ENCODE measurements around the gene FLNA. TPM values are rescaled to one million over a fixed set of nuclear protein-coding genes. Genes with fewer than 3 reads are reported as not detected.

The FLNA gene
- total and polyA plus RNA-seq, 9 of the 15 experiments (the other 6 are each of a cell fraction or from before 2014, with no cell fraction given), result 6.2 to 735 (median 135) TPM

GRCh38 chrX:154358011-154358410, 16.4 kb downstream of the FLNA start:
- intact Hi-C loops (cut with micrococcal nuclease), result no loop called here
- Histone ChIP-seq H3K27ac (ENCODE audit: extremely low read depth, low read depth, low read length) (no peak overlapping the region), H3K27me3 (ENCODE audit: control insufficient read depth in 2 of 2, insufficient read depth in 2 of 2, low read length in 2 of 2) (no peaks in the 10 kb centered on the region), H3K36me3 (ENCODE audit: control insufficient read depth, insufficient read depth, low read length) (peaks cover 98% of the 10 kb centered on the region; the same call in 2 of the 3 replicates), H4K20me1 (replicated peaks; ENCODE audit: control insufficient read depth, insufficient read depth, low read length) (no peaks in the 10 kb centered on the region), H3K4me3 (no peak overlapping the region), H3K9me3 (replicated peaks; ENCODE audit: control insufficient read depth, insufficient read depth, low read depth, low read length) (no peaks in the 10 kb centered on the region), H3K4me1 (replicated peaks in 1 of 2; ENCODE audit: control insufficient read depth in 2 of 2, insufficient read depth in 2 of 2, low read length in 2 of 2) (peaks cover 0 to 25% of the 10 kb centered on the region in 2 experiments; a peak in 1 of 5 replicates), H3K79me2 (ENCODE audit: control insufficient read depth, insufficient read depth, low read length) (no peaks in the 10 kb centered on the region), H2AFZ (ENCODE audit: low read depth, low read length) (no peak overlapping the region), H3K9me1 (ENCODE audit: control insufficient read depth, insufficient read depth, low read length) (no peaks in the 10 kb centered on the region), H3K4me2 (ENCODE audit: insufficient read depth, low read length) (no peak overlapping the region), H3K9ac (ENCODE audit: insufficient read depth in 1 of 2, low read depth in 2 of 2, low read length in 2 of 2) (no peak overlapping the region; a peak in 1 of 4 replicates)
- no peak for FAIRE-seq
- no TSS peak for BruUV-seq (replicated peaks)
- no CpG with 5 or more reads among the region's 11 CpGs for WGBS (ENCODE audit: insufficient coverage, low coverage, missing lambda C conversion rate)
- TF ChIP-seq ZC3H11A (IDR thresholded peaks at IDR 0.05; ENCODE audit: low read depth, low read length) (no peak), RBM22 (IDR thresholded peaks at IDR 0.05; ENCODE audit: low read depth, low read length, poor library complexity, severe bottlenecking) (peak; percentile 12)
- TF ChIP-seq, protein P1, sequence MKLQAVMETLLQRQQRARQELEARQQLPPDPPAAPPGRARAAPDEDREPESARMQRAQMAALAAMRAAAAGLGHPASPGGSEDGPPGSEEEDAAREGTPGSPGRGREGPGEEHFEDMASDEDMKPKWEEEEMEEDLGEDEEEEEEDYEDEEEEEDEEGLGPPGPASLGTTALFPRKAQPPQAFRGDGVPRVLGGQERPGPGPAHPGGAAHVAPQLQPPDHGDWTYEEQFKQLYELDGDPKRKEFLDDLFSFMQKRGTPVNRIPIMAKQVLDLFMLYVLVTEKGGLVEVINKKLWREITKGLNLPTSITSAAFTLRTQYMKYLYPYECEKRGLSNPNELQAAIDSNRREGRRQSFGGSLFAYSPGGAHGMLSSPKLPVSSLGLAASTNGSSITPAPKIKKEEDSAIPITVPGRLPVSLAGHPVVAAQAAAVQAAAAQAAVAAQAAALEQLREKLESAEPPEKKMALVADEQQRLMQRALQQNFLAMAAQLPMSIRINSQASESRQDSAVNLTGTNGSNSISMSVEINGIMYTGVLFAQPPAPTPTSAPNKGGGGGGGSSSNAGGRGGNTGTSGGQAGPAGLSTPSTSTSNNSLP (IDR thresholded peaks at IDR 0.05; ENCODE audit: borderline replicate concordance, low read depth, low read length), result no peak
- POLR2A ChIA-PET, result interaction anchor here (0.6 to 1.6 kb wide), 4 partner anchors 9 to 20 kb away, joined by 3 to 4 read pairs (median 4); no protein-coding TSS in a partner anchor
- in situ Hi-C loops (cut with MboI), result no loop called here
- DNase-seq (ENCODE audit: extremely low read depth in 1 of 4, low spot score in 3 of 4), result no peak
- ATAC-seq, result no peak
- CTCF ChIA-PET (ENCODE audit: low intra/inter-chr PET ratio), result no interaction called here

- Histone ChIP-seq H3K4me3 (no peak overlapping the region), H3K9me1 (ENCODE audit: control insufficient read depth, insufficient read depth, low read length) (no peaks in the 10 kb centered on the region), H3K9ac (ENCODE audit: insufficient read depth in 1 of 2, low read depth in 2 of 2, low read length in 2 of 2) (no peak overlapping the region), H4K20me1 (replicated peaks; ENCODE audit: control insufficient read depth, insufficient read depth, low read length) (peaks cover 3% of the 10 kb centered on the region; the same call in 1 of the 2 replicates), H2AFZ (ENCODE audit: low read depth, low read length) (no peak overlapping the region), H3K4me2 (ENCODE audit: insufficient read depth, low read length) (no peak overlapping the region), H3K27ac (ENCODE audit: extremely low read depth, low read depth, low read length) (no peak overlapping the region), H3K79me2 (ENCODE audit: control insufficient read depth, insufficient read depth, low read length) (no peaks in the 10 kb centered on the region), H3K9me3 (replicated peaks; ENCODE audit: control insufficient read depth, insufficient read depth, low read depth, low read length) (no peaks in the 10 kb centered on the region), H3K27me3 (ENCODE audit: control insufficient read depth in 2 of 2, insufficient read depth in 2 of 2, low read length in 2 of 2) (no peaks in the 10 kb centered on the region), H3K36me3 (ENCODE audit: control insufficient read depth, insufficient read depth, low read length) (peaks cover 98% of the 10 kb centered on the region; the same call in 2 of the 3 replicates), H3K4me1 (replicated peaks in 1 of 2; ENCODE audit: control insufficient read depth in 2 of 2, insufficient read depth in 2 of 2, low read length in 2 of 2) (peaks cover 0 to 22% of the 10 kb centered on the region in 2 experiments; a peak in 1 of 5 replicates)
- 85% methylated on average over 11 of the region's 27 CpGs for WGBS (ENCODE audit: insufficient coverage, low coverage, missing lambda C conversion rate)
- ChIA-PET CTCF (ENCODE audit: low intra/inter-chr PET ratio) (no interaction called here), POLR2A (interaction anchor here (0.7 to 1.8 kb wide), 4 partner anchors 12 to 453 kb away, joined by 4 to 5 read pairs (median 4); no protein-coding TSS in a partner anchor)
- DNase-seq (ENCODE audit: extremely low read depth in 1 of 4, low spot score in 3 of 4), result no peak
- no peak for FAIRE-seq
- ATAC-seq, result no peak
- in situ Hi-C loops (cut with MboI), result no loop called here
- BruUV-seq (replicated peaks), result no TSS peak
- intact Hi-C loops (cut with micrococcal nuclease), result no loop called here
- TF ChIP-seq CTBP1 (IDR thresholded peaks at IDR 0.05; ENCODE audit: borderline replicate concordance) (no peak), EGR1 (conservative IDR thresholded peaks at IDR 0.05) (peak; percentile 58), DNMT1 (IDR thresholded peaks at IDR 0.05) (no peak), ZBTB33 (CRISPR knock-in tag; IDR thresholded peaks at IDR 0.05) (peak; percentile 65), ZBED1 (IDR thresholded peaks at IDR 0.05) (no peak), TARDBP (IDR thresholded peaks at IDR 0.05) (no peak), CEBPB (tag; IDR thresholded peaks at IDR 0.05) (no peak), ETS2 (tag; IDR thresholded peaks at IDR 0.05; ENCODE audit: borderline replicate concordance, poor library complexity, severe bottlenecking) (no peak), RBFOX2 (IDR thresholded peaks at IDR 0.05; ENCODE audit: low read depth, low read length) (peak; percentile 33; the same call in 1 of the 2 replicates), MTA1 (IDR thresholded peaks at IDR 0.05; ENCODE audit: borderline replicate concordance) (no peak)
Measured at GRCh38 chrX:154357205-154357604, 17.2 kb downstream of the FLNA start.
